ENCODE results near the gene NT5C1B.

Gene NT5C1B

GRCh38 chr2:18527822-18528221, 61.5 kb downstream of the NT5C1B start:
- ATAC-seq: no peak
- no peak for TF ChIP-seq ISL1 (CRISPR knock-in tag; IDR thresholded peaks at IDR 0.05)

- no peak for ATAC-seq
- no peak for TF ChIP-seq ISL1 (CRISPR knock-in tag; IDR thresholded peaks at IDR 0.05)
- TF ChIP-seq ZFP30 (CRISPR knock-in tag; IDR thresholded peaks at IDR 0.05): no peak
- TF ChIP-seq PATZ1 (CRISPR knock-in tag; IDR thresholded peaks at IDR 0.05; ENCODE audit: borderline replicate concordance): no peak
- no peak for TF ChIP-seq POU6F1 (CRISPR knock-in tag; IDR thresholded peaks at IDR 0.05; ENCODE audit: borderline replicate concordance, low read depth)
- no peak for TF ChIP-seq PPARA (CRISPR knock-in tag; IDR thresholded peaks at IDR 0.05; ENCODE audit: borderline replicate concordance)
- no peak for TF ChIP-seq CREB5 (CRISPR knock-in tag; IDR thresholded peaks at IDR 0.05; ENCODE audit: low read depth)
- TF ChIP-seq RARB (CRISPR knock-in tag; IDR thresholded peaks at IDR 0.05): no peak
- TF ChIP-seq TOX (CRISPR knock-in tag; IDR thresholded peaks at IDR 0.05; ENCODE audit: borderline replicate concordance): no peak
- TF ChIP-seq ZC3H10 (CRISPR knock-in tag; IDR thresholded peaks at IDR 0.05): no peak
- no peak for TF ChIP-seq ESRRG (CRISPR knock-in tag; IDR thresholded peaks at IDR 0.05)
- TF ChIP-seq TSHZ2 (CRISPR knock-in tag; IDR thresholded peaks at IDR 0.05): no peak
- TF ChIP-seq SNAI2 (CRISPR knock-in tag; IDR thresholded peaks at IDR 0.05): no peak
- TF ChIP-seq ZNF565 (CRISPR knock-in tag; conservative IDR thresholded peaks at IDR 0.05; ENCODE audit: low read depth): no peak
- TF ChIP-seq TCF4 (CRISPR knock-in tag; IDR thresholded peaks at IDR 0.05; ENCODE audit: borderline replicate concordance): no peak
- no peak for TF ChIP-seq OSR1 (CRISPR knock-in tag; IDR thresholded peaks at IDR 0.05)
- no peak for TF ChIP-seq ARNTL (CRISPR knock-in tag; IDR thresholded peaks at IDR 0.05; ENCODE audit: borderline replicate concordance, low read depth)
- no peak for TF ChIP-seq ZNF8 (CRISPR knock-in tag; IDR thresholded peaks at IDR 0.05)
- TF ChIP-seq CSDC2 (CRISPR knock-in tag; IDR thresholded peaks at IDR 0.05): no peak
- no peak for TF ChIP-seq ZNF70 (CRISPR knock-in tag; IDR thresholded peaks at IDR 0.05)
Measured at GRCh38 chr2:18527326-18527725, 62.0 kb downstream of the NT5C1B start.

GRCh38 chr2:18526429-18526828, 62.9 kb downstream of the NT5C1B start:
- TF ChIP-seq TCF4 (CRISPR knock-in tag; IDR thresholded peaks at IDR 0.05; ENCODE audit: borderline replicate concordance) (no peak), CSDC2 (CRISPR knock-in tag; IDR thresholded peaks at IDR 0.05) (no peak), CSRNP3 (CRISPR knock-in tag; IDR thresholded peaks at IDR 0.05) (no peak), GLIS3 (CRISPR knock-in tag; IDR thresholded peaks at IDR 0.05) (no peak), BACH2 (CRISPR knock-in tag; IDR thresholded peaks at IDR 0.05; ENCODE audit: borderline replicate concordance) (no peak), TSHZ2 (CRISPR knock-in tag; IDR thresholded peaks at IDR 0.05) (no peak), ZC3H10 (CRISPR knock-in tag; IDR thresholded peaks at IDR 0.05) (no peak), POU6F1 (CRISPR knock-in tag; IDR thresholded peaks at IDR 0.05; ENCODE audit: borderline replicate concordance, low read depth) (no peak), RARB (CRISPR knock-in tag; IDR thresholded peaks at IDR 0.05) (no peak), PATZ1 (CRISPR knock-in tag; IDR thresholded peaks at IDR 0.05; ENCODE audit: borderline replicate concordance) (no peak), ZNF70 (CRISPR knock-in tag; IDR thresholded peaks at IDR 0.05) (no peak), ZNF8 (CRISPR knock-in tag; IDR thresholded peaks at IDR 0.05) (no peak), ARNTL (CRISPR knock-in tag; IDR thresholded peaks at IDR 0.05; ENCODE audit: borderline replicate concordance, low read depth) (no peak), OSR1 (CRISPR knock-in tag; IDR thresholded peaks at IDR 0.05) (no peak)
- no peak for ATAC-seq

Data from SK-N-SH treated with all-trans-retinoic acid at 6 μM for 48 hours (cell line).